ENCODE results near the gene RAP1GAP2.
"Not testable (repeated sequence)": the region's sequence is repeated elsewhere in the genome, so short reads cannot be mapped to it uniquely, and the experiment has no call there.

The RAP1GAP2 gene

GRCh38 chr17:2815781-2816185, 19.5 kb downstream of the RAP1GAP2 start:
- DNase-seq = no peak

GRCh38 chr17:2816688-2817087, 20.4 kb downstream of the RAP1GAP2 start:
- DNase-seq = no peak

- DNase-seq = not testable (repeated sequence)
These were observed 23.1 kb downstream of the RAP1GAP2 start for GRCh38 chr17:2819294-2819693.

GRCh38 chr17:2819921-2820501, 23.8 kb downstream of the RAP1GAP2 start:
- no peak for DNase-seq

- no peak for DNase-seq
These were observed 25.6 kb downstream of the RAP1GAP2 start for GRCh38 chr17:2821868-2822267.

- DNase-seq = no peak
These were observed 26.1 kb downstream of the RAP1GAP2 start for GRCh38 chr17:2822358-2822757.

GRCh38 chr17:2825253-2825970, 29.2 kb downstream of the RAP1GAP2 start:
- no peak for DNase-seq

GRCh38 chr17:2828397-2829038, 32.3 kb downstream of the RAP1GAP2 start:
- DNase-seq = peak; percentile 88 to 90

- DNase-seq = no peak
These were observed 34.4 kb downstream of the RAP1GAP2 start for GRCh38 chr17:2830678-2831077.

GRCh38 chr17:2835780-2836179, 39.5 kb downstream of the RAP1GAP2 start:
- DNase-seq = no peak

GRCh38 chr17:2837147-2837561, 40.9 kb downstream of the RAP1GAP2 start:
- peak in 1 of 2 donors; percentile 36 for DNase-seq

GRCh38 chr17:2841606-2842005, 45.4 kb downstream of the RAP1GAP2 start:
- DNase-seq = no peak

GRCh38 chr17:2842464-2842863, 46.2 kb downstream of the RAP1GAP2 start:
- no peak for DNase-seq

GRCh38 chr17:2844416-2844815, 48.2 kb downstream of the RAP1GAP2 start:
- no peak for DNase-seq

GRCh38 chr17:2847381-2848333, 51.4 kb downstream of the RAP1GAP2 start:
- DNase-seq = no peak

- DNase-seq = no peak
These were observed 53.1 kb downstream of the RAP1GAP2 start for GRCh38 chr17:2849327-2849670.

GRCh38 chr17:2850991-2851390, 54.8 kb downstream of the RAP1GAP2 start:
- DNase-seq = no peak

- no peak for DNase-seq
These were observed 55.4 kb downstream of the RAP1GAP2 start for GRCh38 chr17:2851615-2852014.

- DNase-seq = no peak
These were observed 56.0 kb downstream of the RAP1GAP2 start for GRCh38 chr17:2852221-2852620.

GRCh38 chr17:2852729-2853282, 56.6 kb downstream of the RAP1GAP2 start:
- DNase-seq = no peak

- no peak for DNase-seq
These were observed 57.3 kb downstream of the RAP1GAP2 start for GRCh38 chr17:2853283-2854142.
